ENCODE measurements around the gene OVCA2. TPM values are rescaled to one million over a fixed set of nuclear protein-coding genes. Genes with fewer than 3 reads are reported as not detected.

The OVCA2 gene
- total and polyA plus RNA-seq, 4 experiments from 2014 or later, result 27.9 to 90.3 (median 43.2) TPM

DNA sequence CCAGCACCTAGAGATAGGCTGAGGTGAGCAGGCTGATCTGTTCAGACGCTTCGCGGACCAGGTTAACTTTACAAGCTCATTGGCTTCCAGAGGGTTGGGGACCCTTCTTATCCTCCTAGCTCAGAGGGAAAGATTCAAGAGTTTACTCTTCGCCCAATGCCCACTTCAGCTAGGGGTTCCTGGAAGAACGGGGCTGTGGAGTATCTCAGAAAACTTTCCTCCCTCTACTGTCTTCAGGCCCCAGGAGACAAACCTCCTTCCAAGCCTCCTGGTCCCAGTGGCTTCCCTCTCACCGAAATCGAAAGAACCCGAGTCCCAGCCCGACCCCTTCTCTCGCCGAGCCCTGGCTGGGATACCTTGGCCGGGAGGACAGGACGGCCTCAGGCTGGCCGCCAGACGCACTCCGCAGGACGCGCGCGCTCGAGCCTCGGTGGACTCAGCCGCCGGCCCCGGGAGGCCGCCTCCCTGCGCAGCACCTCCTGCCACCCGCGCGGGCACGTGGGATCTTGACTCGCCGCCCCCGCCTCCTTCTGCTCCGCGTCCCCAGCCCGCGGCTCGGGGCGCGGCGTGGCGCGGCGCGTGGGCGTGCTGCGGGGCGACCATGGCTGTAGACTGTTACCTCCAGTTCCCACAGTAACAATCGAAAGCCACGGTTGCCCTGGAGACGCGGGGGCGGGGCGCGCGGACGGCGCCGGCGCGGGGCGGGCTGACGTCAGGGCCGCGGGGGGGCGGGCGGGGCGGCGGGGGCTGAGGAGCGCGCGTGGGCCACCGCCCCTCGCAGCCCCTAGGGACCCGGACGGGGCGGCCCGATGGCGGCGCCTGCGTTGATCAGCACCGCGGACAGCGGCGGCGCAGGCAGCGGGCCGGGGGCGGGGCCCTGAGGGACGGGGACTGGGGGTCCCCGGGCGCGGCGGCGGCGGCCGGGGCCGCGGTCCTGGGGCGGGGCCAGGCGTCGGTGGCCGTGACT, 7.8 kb downstream of the OVCA2 start:
- peaks cover under 1% of the 10 kb centered on the region for H3K36me3 ChIP-seq (ENCODE audit: insufficient read depth, low read length)
- Mint-ChIP-seq H3K4me3 (peak overlapping the region; percentile 61 to 81 (median 72)), H3K27me3 (no peaks in the 10 kb centered on the region), H3K4me1 (peaks cover 11 to 37% (median 26%) of the 10 kb centered on the region in 4 donors), H3K36me3 (peaks cover 0 to 3% of the 10 kb centered on the region in 2 donors), H3K27ac (peak overlapping the region; percentile 65 to 87 (median 81)), H3K9me3 (no peaks in the 10 kb centered on the region)
- ChIA-PET POLR2A (ENCODE audit: partially characterized antibody) (no interaction called here), CTCF (ENCODE audit: partially characterized antibody) (interaction anchor here (2.0 kb wide), 1 partner anchor 232 kb away, joined by 4 read pairs; no protein-coding TSS in a partner anchor)
- peak overlapping the region; percentile 19 to 58 for H3K4me3 ChIP-seq (ENCODE audit: low read length in 2 of 2)
- H3K9me3 ChIP-seq (ENCODE audit: control insufficient read depth in 1 of 2, low read length in 2 of 2), result no peaks in the 10 kb centered on the region
- H3K27me3 ChIP-seq (ENCODE audit: insufficient read depth, low read length), result no peaks in the 10 kb centered on the region
- H3K27ac ChIP-seq (ENCODE audit: low read depth, low read length), result peak overlapping the region; percentile 59
- H3K4me1 ChIP-seq (ENCODE audit: insufficient read depth, low read length), result peaks cover 34% of the 10 kb centered on the region
- intact Hi-C loops (cut with micrococcal nuclease), result loop anchor here (1.0 to 10.0 kb wide), 3 partner anchors 8 to 405 kb away; partner anchors contain the start of genes DPH1, RILP and SCARF1
- peak; percentile 91 to 94 (median 92) for DNase-seq

DNA sequence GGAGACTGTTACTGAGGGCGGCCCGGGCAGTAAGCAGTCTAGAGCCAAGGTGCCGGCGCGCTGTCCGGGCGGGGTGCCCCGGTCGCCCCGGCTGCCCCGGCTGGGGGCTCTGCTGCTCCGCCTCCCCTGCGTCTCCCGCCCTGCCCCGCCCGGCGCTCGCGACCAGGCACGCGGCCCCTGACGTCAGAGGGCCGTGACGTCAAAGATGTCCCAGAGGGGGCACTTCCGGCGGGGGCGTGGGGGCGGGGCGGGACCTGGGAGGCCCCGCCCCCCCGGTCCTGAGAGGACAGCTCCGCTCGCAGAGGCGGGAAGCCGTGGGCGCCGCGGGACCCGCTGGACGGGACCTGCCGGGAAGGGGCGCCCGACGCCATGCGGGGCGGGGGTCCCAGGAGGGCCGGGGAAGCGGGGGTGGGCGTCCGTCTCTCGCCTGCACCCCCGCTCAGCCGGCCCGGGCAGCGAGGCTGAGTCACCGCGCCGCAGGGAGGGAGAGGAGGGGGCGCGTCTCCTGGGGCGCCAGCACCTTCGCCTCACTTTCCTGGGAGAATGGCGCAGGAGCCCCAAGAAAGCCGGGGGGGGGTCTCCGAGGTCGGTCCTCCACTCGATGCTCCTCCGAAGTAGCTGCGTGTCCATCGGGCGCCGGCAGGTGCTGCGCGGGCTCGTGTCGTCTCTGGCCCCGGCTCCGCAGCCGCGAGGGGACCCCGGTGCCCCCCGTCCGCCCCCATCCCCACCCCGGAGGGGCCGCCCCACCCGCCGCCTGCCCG, 8.7 kb downstream of the OVCA2 start:
- Mint-ChIP-seq H3K4me1 (peaks cover 11 to 39% (median 23%) of the 10 kb centered on the region in 4 donors), H3K27ac (peak overlapping the region in 1 of 7 donors; percentile 83), H3K4me3 (no peak overlapping the region), H3K36me3 (peaks cover 0 to 4% of the 10 kb centered on the region in 2 donors), H3K27me3 (no peaks in the 10 kb centered on the region), H3K9me3 (no peaks in the 10 kb centered on the region)
- CTCF ChIA-PET (ENCODE audit: partially characterized antibody), result interaction anchor here (0.7 to 2.0 kb wide), 2 partner anchors 231 to 377 kb away, joined by 3 to 4 read pairs; no protein-coding TSS in a partner anchor
- Histone ChIP-seq H3K9me3 (ENCODE audit: control insufficient read depth in 1 of 2, low read length in 2 of 2) (no peaks in the 10 kb centered on the region), H3K27me3 (ENCODE audit: insufficient read depth, low read length) (no peaks in the 10 kb centered on the region), H3K36me3 (ENCODE audit: insufficient read depth, low read length) (no peaks in the 10 kb centered on the region), H3K27ac (ENCODE audit: low read depth, low read length) (no peak overlapping the region), H3K4me1 (ENCODE audit: insufficient read depth, low read length) (peaks cover 34% of the 10 kb centered on the region), H3K4me3 (ENCODE audit: low read length in 2 of 2) (peak overlapping the region in 1 of 2 donors; percentile 28)
- intact Hi-C loops (cut with micrococcal nuclease), result loop anchor here (1.0 kb wide), 1 partner anchor 9 kb away; no protein-coding TSS in a partner anchor
- DNase-seq, result peak; percentile 72 to 80 (median 77)
- POLR2A ChIA-PET (ENCODE audit: partially characterized antibody), result interaction anchor here (1.1 to 1.6 kb wide), 2 partner anchors 39 to 209 kb away, joined by 4 read pairs; no protein-coding TSS in a partner anchor

DNA sequence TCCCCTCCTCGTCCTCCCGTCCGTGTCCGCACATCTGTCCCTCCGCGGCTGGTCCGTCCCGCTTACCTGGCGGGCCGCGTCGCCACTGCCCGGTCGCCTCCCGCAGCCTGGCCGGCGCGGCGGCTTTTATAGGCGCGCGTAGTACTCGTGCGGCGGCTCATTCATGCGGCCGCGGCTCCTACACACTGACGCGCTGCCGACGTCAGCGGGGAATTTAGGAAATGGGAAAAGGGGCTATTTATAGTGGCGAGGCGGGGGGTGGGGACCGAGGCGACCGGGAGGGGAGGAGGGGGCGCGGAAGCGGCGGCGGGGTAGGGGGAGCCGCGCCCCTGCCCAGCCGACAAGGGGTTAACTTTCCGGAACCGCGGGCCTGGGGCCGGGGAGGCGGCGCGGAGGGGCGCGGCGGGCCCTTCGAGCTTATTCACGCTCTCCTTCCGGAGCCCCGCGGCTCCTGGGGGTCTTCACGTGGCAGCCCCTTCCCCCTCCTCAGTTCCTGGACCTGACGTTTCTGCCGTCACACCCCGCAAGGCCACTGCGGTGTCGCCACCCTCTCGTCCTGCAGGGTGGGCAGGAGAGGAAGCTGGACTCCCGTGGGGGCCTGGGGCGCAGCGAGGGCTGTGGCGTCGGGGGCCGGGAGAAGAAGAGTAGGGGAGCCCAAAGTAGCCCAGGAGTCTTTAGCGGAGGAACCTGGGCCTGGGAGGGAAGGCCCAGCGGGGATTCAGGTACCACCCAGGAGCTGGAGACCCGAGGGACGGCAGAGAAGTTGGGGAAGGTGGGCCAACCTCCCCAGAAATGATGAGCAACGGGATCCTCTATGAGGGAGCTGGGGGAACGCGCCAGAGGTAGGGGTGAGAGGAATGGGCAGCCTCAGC, 9.5 kb downstream of the OVCA2 start:
- intact Hi-C loops (cut with micrococcal nuclease), result no loop called here
- peak overlapping the region in 7 of 8 donors; percentile 48 to 80 (median 64) for H3K4me3 Mint-ChIP-seq
- H3K27ac Mint-ChIP-seq, result peak overlapping the region; percentile 64 to 88 (median 68)
- POLR2A ChIA-PET (ENCODE audit: partially characterized antibody), result interaction anchor here (0.7 to 1.6 kb wide), 5 partner anchors 27 to 334 kb away, joined by 3 to 5 read pairs (median 4); partner anchors contain the start of gene RTN4RL1
- no peaks in the 10 kb centered on the region for H3K9me3 Mint-ChIP-seq
- H3K27me3 Mint-ChIP-seq, result no peaks in the 10 kb centered on the region
- Histone ChIP-seq H3K9me3 (ENCODE audit: control insufficient read depth in 1 of 2, low read length in 2 of 2) (no peaks in the 10 kb centered on the region), H3K27ac (ENCODE audit: low read depth, low read length) (no peak overlapping the region), H3K4me3 (ENCODE audit: low read length in 2 of 2) (no peak overlapping the region), H3K4me1 (ENCODE audit: insufficient read depth, low read length) (peaks cover 38% of the 10 kb centered on the region), H3K36me3 (ENCODE audit: insufficient read depth, low read length) (no peaks in the 10 kb centered on the region), H3K27me3 (ENCODE audit: insufficient read depth, low read length) (no peaks in the 10 kb centered on the region)
- CTCF ChIA-PET (ENCODE audit: partially characterized antibody), result interaction anchor here (1.3 to 2.0 kb wide), 4 partner anchors 194 to 232 kb away, joined by 3 to 7 read pairs (median 4); no protein-coding TSS in a partner anchor
- no peak for DNase-seq
- peaks cover 0 to 4% of the 10 kb centered on the region in 2 donors for H3K36me3 Mint-ChIP-seq
- peaks cover 11 to 39% (median 23%) of the 10 kb centered on the region in 4 donors for H3K4me1 Mint-ChIP-seq

DNA sequence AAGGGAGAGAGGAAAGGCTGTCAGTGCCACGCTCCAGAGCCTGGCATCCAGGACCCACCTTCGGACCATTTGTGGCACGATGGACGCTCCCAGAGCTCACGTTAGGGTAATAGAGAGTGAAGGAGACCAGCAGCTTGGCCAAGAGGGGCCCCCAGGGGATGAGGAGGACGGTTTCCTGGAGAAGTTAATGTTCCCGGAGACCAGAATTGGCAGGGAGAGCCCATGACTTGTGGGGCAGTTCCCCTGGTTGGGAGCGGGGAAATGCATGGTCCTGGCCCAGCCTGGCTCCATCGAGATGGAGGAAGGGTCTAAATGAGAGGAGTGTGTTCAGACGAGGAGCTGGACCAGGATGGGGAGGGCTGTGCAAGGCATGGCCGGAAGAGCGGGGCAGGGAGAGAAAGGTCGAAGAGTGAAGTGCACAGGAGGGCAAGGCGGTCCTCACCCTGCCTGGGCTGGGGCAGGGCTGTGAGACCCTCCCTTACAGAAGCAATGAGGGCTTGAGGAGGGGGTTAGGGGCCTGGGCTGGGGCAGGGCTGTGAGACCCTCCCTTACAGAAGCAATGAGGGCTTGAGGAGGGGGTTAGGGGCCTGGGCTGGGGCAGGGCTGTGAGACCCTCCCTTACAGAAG, 10.2 kb downstream of the OVCA2 start:
- Histone ChIP-seq H3K9me3 (ENCODE audit: control insufficient read depth in 1 of 2, low read length in 2 of 2) (no peaks in the 10 kb centered on the region), H3K27ac (ENCODE audit: low read depth, low read length) (no peak overlapping the region), H3K4me1 (ENCODE audit: insufficient read depth, low read length) (peaks cover 41% of the 10 kb centered on the region), H3K27me3 (ENCODE audit: insufficient read depth, low read length) (no peaks in the 10 kb centered on the region), H3K36me3 (ENCODE audit: insufficient read depth, low read length) (no peaks in the 10 kb centered on the region), H3K4me3 (ENCODE audit: low read length in 2 of 2) (no peak overlapping the region)
- no peak for DNase-seq
- Mint-ChIP-seq H3K36me3 (peaks cover 0 to 4% of the 10 kb centered on the region in 2 donors), H3K4me1 (peaks cover 11 to 39% (median 24%) of the 10 kb centered on the region in 4 donors), H3K4me3 (peak overlapping the region in 7 of 8 donors; percentile 48 to 80 (median 60)), H3K9me3 (no peaks in the 10 kb centered on the region), H3K27me3 (no peaks in the 10 kb centered on the region), H3K27ac (peak overlapping the region; percentile 65 to 88 (median 80))
- ChIA-PET CTCF (ENCODE audit: partially characterized antibody) (interaction anchor here (1.3 to 2.0 kb wide), 4 partner anchors 193 to 231 kb away, joined by 3 to 7 read pairs (median 4); no protein-coding TSS in a partner anchor), POLR2A (ENCODE audit: partially characterized antibody) (interaction anchor here (0.6 to 1.6 kb wide), 6 partner anchors 10 to 335 kb away, joined by 3 to 5 read pairs (median 4); partner anchors contain the start of genes OVCA2 and RTN4RL1)
- intact Hi-C loops (cut with micrococcal nuclease), result no loop called here

DNA sequence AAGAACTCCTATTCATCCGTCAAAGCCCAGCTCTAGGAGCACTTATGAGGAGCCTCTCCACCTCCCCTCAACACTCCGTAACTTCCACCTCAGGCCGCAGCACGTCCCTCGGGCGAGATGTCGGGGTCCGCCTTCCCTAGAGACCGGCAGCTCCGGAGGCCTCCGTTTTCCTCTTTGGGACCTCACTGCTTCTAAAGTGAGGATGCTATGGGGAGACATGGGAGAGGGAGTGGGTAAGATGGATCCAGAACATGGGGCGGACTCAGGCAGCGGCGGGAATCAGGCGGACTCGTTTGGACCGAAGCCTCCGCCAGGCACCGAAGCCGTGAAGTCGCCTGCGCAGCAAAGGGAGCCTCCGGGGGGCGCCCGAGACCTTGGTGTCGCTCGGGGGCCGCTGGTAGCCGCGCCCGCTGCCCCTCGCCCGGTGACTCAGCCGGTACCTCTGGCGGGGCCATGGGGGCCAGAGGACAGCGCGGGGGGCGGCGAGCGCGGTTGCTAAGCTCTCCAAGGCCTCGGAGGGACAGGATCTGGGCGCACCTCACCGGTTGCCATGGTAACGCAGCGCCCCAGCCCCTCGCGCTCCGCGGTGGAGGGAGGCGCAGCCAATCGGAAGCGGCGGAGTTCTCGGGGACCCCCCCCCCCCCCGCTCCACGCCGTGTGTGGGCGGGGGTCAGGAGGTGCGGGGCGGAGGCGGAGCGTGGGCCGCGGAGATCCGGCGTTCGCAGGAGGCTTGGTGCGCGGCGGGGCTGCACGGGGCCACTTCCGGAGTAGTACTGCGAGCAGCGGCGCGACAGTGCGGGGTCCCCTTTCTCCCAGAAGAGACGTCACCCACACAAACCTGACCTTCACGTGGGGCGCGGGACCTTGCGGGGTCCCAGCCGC, 11.8 kb downstream of the OVCA2 start:
- intact Hi-C loops (cut with micrococcal nuclease), result loop anchor here (1.0 to 2.0 kb wide), 5 partner anchors 191 to 348 kb away; partner anchors contain the start of genes MNT, SGSM2, SMG6 and SRR
- POLR2A ChIA-PET (ENCODE audit: partially characterized antibody), result interaction anchor here (0.7 to 6.8 kb wide), 15 partner anchors 12 to 370 kb away, joined by 3 to 75 read pairs (median 6); partner anchors contain the start of genes OVCA2, SMG6, SRR and TSR1

More for the DNA sequence above, 11.8 kb downstream of the OVCA2 start:
- Mint-ChIP-seq H3K4me1 (peaks cover 13 to 38% (median 22%) of the 10 kb centered on the region in 4 donors), H3K27me3 (no peaks in the 10 kb centered on the region), H3K9me3 (no peaks in the 10 kb centered on the region), H3K36me3 (peaks cover 0 to 4% of the 10 kb centered on the region in 2 donors), H3K4me3 (peak overlapping the region; percentile 79 to 91 (median 83)), H3K27ac (peak overlapping the region; percentile 87 to 96 (median 92))
- DNase-seq, result peak; percentile 78 to 85 (median 82)
- Histone ChIP-seq H3K36me3 (ENCODE audit: insufficient read depth, low read length) (no peaks in the 10 kb centered on the region), H3K4me3 (ENCODE audit: low read length in 2 of 2) (peak overlapping the region; percentile 47 to 63), H3K9me3 (ENCODE audit: control insufficient read depth in 1 of 2, low read length in 2 of 2) (no peaks in the 10 kb centered on the region), H3K4me1 (ENCODE audit: insufficient read depth, low read length) (peaks cover 39% of the 10 kb centered on the region), H3K27ac (ENCODE audit: low read depth, low read length) (peak overlapping the region; percentile 71), H3K27me3 (ENCODE audit: insufficient read depth, low read length) (no peaks in the 10 kb centered on the region)
- CTCF ChIA-PET (ENCODE audit: partially characterized antibody), result interaction anchor here (0.5 to 8.6 kb wide), 29 partner anchors 7 to 405 kb away, joined by 3 to 192 read pairs (median 6); no protein-coding TSS in a partner anchor

All from CD4-positive, alpha-beta memory T cell (primary cell).